HFF-Myc (cell line): ENCODE data around the gene TAS2R5.
"Not testable (repeated sequence)": the region's sequence is repeated elsewhere in the genome, so short reads cannot be mapped to it uniquely, and the experiment has no call there.

Experiments
- DNase-seq: peaks from one replicate; pipeline ENCODE4 v3.0.0-alpha.2; 2011; ENCODE audit warnings: low read depth; ENCODE audit errors: extremely low read depth
- H3K4me3 ChIP-seq: replicated peaks from 2 replicates; pipeline ENCODE4 v1.5.1; 2011; ENCODE audit warnings: low read depth, mild to moderate bottlenecking, control low read depth, low read length
- CTCF ChIP-seq: IDR thresholded peaks from 2 replicates; pipeline ENCODE4 v1.5.1; 2012; ENCODE audit warnings: mild to moderate bottlenecking, low read depth, low read length, control low read depth; ENCODE audit errors: missing control alignments

The TAS2R5 gene

DNA sequence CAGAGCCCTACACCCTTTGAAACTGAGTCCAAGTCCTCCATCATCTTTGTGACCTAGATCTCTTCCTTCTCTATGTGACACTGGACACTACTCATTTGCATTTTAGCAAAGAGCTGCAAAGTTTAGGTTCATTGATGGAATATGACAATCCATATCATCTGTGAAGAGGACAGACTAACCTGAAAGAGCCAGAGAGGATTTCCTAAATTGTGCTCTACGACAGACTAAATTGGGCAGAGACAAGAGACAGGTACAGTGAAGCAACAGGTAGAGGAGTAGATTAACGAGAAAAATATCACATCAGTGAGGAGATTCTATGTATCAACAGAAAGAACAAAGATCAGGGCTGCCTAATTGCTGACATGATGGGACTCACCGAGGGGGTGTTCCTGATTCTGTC, 26.2 kb upstream of the TAS2R5 start, which contains the start of gene TAS2R3:
Gene TAS2R3, plus strand, starts transcription at position 301 of the 400 bp plus-strand sequence. Its CDS starts 62 bp downstream, at position 363.
- DNase-seq, result no peak
- TF ChIP-seq CTCF, result no peak
- H3K4me3 ChIP-seq, result no peak within 1 kb of the TSS

GRCh38 chr7:141770083-141770583, 19.9 kb upstream of the TAS2R5 start:
- not testable (repeated sequence) for DNase-seq, H3K4me3 ChIP-seq

DNA sequence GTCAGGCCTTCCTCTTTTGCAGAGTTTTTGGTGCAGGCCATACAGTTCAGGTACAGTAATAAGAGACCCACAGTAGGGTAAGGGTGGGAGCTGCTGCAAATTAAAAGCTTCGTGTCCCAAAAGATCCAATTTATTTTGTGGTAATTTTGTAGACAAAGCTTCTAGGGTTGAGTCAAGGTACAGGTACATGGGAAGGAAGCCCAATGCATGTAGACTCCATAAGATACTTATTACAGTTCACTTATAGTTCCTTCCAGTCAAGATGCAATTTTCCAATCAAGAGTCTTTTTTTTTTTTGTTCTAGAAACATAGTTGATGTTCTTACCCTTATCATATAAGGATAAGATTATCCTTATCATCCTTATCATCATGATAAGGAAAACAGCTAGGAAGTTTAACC, 13.6 kb upstream of the TAS2R5 start, which contains the start of gene TAS2R4:
Gene TAS2R4, plus strand, starts transcription at position 301 of the 400 bp plus-strand sequence. CDS start 1,815 bp downstream, outside the sequence.
- DNase-seq, result no peak
- TF ChIP-seq CTCF, result no peak
- no peak within 1 kb of the TSS for H3K4me3 ChIP-seq

DNA sequence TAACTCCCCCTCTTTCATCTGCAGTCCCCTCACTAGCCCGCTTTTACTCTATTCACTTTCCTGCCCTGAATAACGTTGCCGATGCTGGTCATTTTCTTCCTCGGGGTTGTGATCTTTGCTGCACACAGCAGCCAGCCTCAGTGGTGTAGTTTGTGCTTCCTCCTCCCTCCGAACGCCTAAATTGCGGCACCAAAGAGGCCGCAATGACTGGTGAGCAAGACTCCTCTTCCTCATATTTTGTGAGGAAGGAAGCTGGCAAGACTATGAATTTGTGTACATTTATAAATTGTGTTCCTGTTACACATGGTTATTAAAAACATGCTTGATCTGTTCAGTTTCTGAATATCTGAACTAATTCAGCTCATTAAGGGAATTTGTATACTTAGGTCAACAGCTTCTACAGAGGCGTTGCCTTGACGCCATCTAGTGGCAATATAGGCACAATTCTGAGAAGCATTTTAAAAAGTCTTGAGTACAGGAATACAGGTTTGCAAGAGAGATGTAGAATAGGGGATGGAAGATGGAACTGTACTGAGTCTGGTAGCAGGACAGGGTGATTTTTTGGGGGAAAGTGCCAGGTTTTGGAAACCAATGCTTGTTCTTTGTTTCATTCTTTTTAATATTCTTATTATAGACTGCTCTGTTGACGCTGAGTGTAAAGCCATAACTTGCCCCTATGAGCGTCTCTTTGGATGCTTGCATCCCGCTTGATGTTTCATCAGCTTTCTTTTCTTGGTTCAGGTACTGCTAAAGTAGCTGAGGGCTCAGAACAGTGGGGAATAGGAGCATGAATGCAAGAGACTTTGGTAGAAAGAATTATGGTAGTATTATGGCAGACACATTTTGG, 4.1 kb upstream of the TAS2R5 start:
- DNase-seq, result peak; percentile 11
- TF ChIP-seq CTCF, result peak; percentile 81
- H3K4me3 ChIP-seq, result no peak overlapping the region

- no peak overlapping the region for H3K4me3 ChIP-seq
- DNase-seq, result no peak
- no peak for TF ChIP-seq CTCF
These were observed 1.7 kb upstream of the TAS2R5 start for GRCh38 chr7:141788296-141788695.

DNA sequence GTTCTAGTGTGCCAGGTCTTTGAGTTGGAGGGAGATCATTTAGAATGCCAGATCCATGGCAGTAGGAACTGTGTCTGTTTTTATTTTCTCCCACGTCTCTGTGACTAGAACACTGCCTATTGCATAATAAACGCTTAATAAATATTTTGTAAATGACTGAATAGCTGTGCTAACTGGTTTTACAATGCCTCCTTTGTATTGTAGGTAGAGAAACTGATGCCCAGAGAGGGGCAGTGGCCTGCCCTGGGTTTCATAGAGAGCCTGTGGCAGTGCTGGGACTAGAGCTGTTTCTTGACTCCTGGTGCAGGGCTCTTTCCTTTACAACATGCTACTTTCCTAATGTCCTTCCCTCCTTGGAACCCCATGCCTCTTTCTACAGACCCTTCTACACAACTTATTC, 2.5 kb downstream of the TAS2R5 start:
- TF ChIP-seq CTCF, result no peak
- H3K4me3 ChIP-seq, result no peak overlapping the region
- DNase-seq, result no peak

- TF ChIP-seq CTCF, result no peak
- no peak for DNase-seq
- no peak overlapping the region for H3K4me3 ChIP-seq
These were observed 30.1 kb downstream of the TAS2R5 start for GRCh38 chr7:141820067-141820466.

- not testable (repeated sequence) for H3K4me3 ChIP-seq, DNase-seq
These were observed 32.4 kb downstream of the TAS2R5 start for GRCh38 chr7:141822432-141822831.
